ENCODE results near the gene ERICH3. TPM values are rescaled to one million over a fixed set of nuclear protein-coding genes. Genes with fewer than 3 reads are reported as not detected.

Gene ERICH3
- total RNA-seq, 1 donor from 2014 or later = not detected

GRCh38 chr1:74586253-74586897, 87.2 kb downstream of the ERICH3 start:
- FAIRE-seq = no peak
- TF ChIP-seq, protein P1, sequence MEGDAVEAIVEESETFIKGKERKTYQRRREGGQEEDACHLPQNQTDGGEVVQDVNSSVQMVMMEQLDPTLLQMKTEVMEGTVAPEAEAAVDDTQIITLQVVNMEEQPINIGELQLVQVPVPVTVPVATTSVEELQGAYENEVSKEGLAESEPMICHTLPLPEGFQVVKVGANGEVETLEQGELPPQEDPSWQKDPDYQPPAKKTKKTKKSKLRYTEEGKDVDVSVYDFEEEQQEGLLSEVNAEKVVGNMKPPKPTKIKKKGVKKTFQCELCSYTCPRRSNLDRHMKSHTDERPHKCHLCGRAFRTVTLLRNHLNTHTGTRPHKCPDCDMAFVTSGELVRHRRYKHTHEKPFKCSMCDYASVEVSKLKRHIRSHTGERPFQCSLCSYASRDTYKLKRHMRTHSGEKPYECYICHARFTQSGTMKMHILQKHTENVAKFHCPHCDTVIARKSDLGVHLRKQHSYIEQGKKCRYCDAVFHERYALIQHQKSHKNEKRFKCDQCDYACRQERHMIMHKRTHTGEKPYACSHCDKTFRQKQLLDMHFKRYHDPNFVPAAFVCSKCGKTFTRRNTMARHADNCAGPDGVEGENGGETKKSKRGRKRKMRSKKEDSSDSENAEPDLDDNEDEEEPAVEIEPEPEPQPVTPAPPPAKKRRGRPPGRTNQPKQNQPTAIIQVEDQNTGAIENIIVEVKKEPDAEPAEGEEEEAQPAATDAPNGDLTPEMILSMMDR (IDR thresholded peaks at IDR 0.05; ENCODE audit: insufficient read depth, low read length, severe bottlenecking) = no peak
- no peak for DNase-seq (ENCODE audit: low read depth)
- Histone ChIP-seq H3K4me3 (ENCODE audit: low read depth, low read length) (no peak overlapping the region), H3K36me3 (ENCODE audit: control insufficient read depth, insufficient read depth, low read length) (no peaks in the 10 kb centered on the region), H3K27me3 (ENCODE audit: control insufficient read depth, insufficient read depth, low read length) (no peaks in the 10 kb centered on the region)

GRCh38 chr1:74584185-74584584, 89.4 kb downstream of the ERICH3 start:
- Histone ChIP-seq H3K27me3 (ENCODE audit: control insufficient read depth, insufficient read depth, low read length) (no peaks in the 10 kb centered on the region), H3K36me3 (ENCODE audit: control insufficient read depth, insufficient read depth, low read length) (no peaks in the 10 kb centered on the region), H3K4me3 (ENCODE audit: low read depth, low read length) (no peak overlapping the region)
- DNase-seq (ENCODE audit: low read depth) (no peak), FAIRE-seq (no peak)
- TF ChIP-seq, protein P1 (IDR thresholded peaks at IDR 0.05; ENCODE audit: insufficient read depth, low read length, severe bottlenecking) = no peak

DNA sequence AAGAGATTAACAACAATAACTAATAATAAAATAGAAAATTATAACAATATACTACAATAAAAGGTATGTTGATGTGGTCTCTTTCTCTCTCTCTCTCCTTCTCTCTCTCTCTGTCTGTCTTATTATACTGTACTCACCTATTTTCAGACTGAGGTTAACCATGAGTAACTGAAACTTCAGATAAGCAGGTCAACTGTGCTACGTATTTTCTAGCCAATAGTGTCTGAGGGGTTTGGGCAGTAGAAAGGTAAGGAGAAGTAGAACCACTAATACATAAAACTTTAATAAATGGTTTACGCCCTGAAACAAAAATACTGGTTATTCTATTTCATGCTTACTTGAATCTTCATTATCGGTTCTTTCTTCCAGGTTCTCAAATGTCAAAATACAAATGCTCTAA, 90.2 kb downstream of the ERICH3 start:
- TF ChIP-seq, protein P1 (IDR thresholded peaks at IDR 0.05; ENCODE audit: insufficient read depth, low read length, severe bottlenecking) = no peak
- DNase-seq (ENCODE audit: low read depth) (no peak), FAIRE-seq (no peak)
- no peak overlapping the region for H3K4me3 ChIP-seq (ENCODE audit: low read depth, low read length)
- no peaks in the 10 kb centered on the region for H3K27me3 ChIP-seq (ENCODE audit: control insufficient read depth, insufficient read depth, low read length)
- H3K36me3 ChIP-seq (ENCODE audit: control insufficient read depth, insufficient read depth, low read length) = no peaks in the 10 kb centered on the region

DNA sequence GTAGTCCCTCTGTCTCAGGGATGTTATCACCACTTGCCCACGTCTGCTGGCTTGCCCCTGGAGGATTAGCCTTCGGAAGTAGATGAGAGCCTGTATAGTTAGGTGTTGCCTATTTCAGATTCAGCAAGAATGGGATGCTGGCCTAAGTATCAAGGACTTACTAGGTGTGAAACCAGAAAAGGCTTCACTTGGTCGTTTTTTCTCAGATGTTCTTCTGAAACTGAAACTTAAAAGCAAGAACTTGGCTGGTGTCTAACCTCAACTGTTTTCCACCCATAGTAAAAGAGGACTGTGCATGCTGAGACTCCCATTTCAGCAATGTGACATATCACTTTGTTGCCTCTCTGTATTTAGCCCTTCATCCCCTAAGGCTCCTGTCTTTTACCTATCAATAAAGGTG, 94.2 kb downstream of the ERICH3 start:
- Histone ChIP-seq H3K27me3 (ENCODE audit: control insufficient read depth, insufficient read depth, low read length) (no peaks in the 10 kb centered on the region), H3K36me3 (ENCODE audit: control insufficient read depth, insufficient read depth, low read length) (no peaks in the 10 kb centered on the region), H3K4me3 (ENCODE audit: low read depth, low read length) (no peak overlapping the region)
- TF ChIP-seq, protein P1 (IDR thresholded peaks at IDR 0.05; ENCODE audit: insufficient read depth, low read length, severe bottlenecking) = no peak
- no peak for FAIRE-seq
- DNase-seq (ENCODE audit: low read depth) = no peak

- DNase-seq (ENCODE audit: low read depth) (no peak), FAIRE-seq (no peak)
- Histone ChIP-seq H3K4me3 (ENCODE audit: low read depth, low read length) (no peak overlapping the region), H3K27me3 (ENCODE audit: control insufficient read depth, insufficient read depth, low read length) (no peaks in the 10 kb centered on the region), H3K36me3 (ENCODE audit: control insufficient read depth, insufficient read depth, low read length) (no peaks in the 10 kb centered on the region)
- TF ChIP-seq, protein P1 (IDR thresholded peaks at IDR 0.05; ENCODE audit: insufficient read depth, low read length, severe bottlenecking) = no peak
Measured at GRCh38 chr1:74578101-74578500, 95.5 kb downstream of the ERICH3 start.

- Histone ChIP-seq H3K36me3 (ENCODE audit: control insufficient read depth, insufficient read depth, low read length) (no peaks in the 10 kb centered on the region), H3K27me3 (ENCODE audit: control insufficient read depth, insufficient read depth, low read length) (no peaks in the 10 kb centered on the region), H3K4me3 (ENCODE audit: low read depth, low read length) (no peak overlapping the region)
- TF ChIP-seq, protein P1 (IDR thresholded peaks at IDR 0.05; ENCODE audit: insufficient read depth, low read length, severe bottlenecking) = no peak
- FAIRE-seq (no peak), DNase-seq (ENCODE audit: low read depth) (no peak)
Measured at GRCh38 chr1:74571891-74572290, 101.7 kb downstream of the ERICH3 start.

Measured in bronchial epithelial cell (primary cell).